GM19395 (cell line): ENCODE measurements around the gene BTD.

Experiments used
- ATAC-seq: cut with Tn5 transposase; IDR thresholded peaks from one replicate; pipeline ENCODE4 v1.9.1; 2021; ENCODE audit warnings: mild to moderate bottlenecking, moderate library complexity; ENCODE audit not compliant: unreplicated experiment

BTD gene

GRCh38 chr3:15660055-15660935 lies 58.8 kb downstream of the BTD start:
- no peak for ATAC-seq

DNA sequence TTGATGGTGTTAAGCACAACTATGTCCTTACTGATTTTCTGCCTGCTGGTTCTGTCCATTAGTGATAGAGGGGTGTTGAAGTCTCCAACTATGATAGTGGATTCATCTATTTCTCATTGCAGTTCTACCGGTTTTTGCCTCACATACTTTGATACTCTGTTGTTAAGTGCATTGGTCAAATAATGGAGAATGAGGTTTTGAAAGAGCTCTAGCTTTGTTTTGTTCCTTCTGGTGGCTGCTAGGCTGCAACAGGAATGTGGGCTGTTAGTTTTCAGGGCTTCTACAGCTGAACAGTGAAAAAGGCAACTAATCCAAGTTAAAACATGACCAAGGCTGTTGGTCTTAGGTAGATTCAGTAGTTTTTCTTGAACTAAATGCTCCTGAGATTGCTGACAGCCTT lies 62.6 kb downstream of the BTD start:
- ATAC-seq, result no peak

GRCh38 chr3:15665510-15666150 lies 64.1 kb downstream of the BTD start:
- ATAC-seq, result no peak

DNA sequence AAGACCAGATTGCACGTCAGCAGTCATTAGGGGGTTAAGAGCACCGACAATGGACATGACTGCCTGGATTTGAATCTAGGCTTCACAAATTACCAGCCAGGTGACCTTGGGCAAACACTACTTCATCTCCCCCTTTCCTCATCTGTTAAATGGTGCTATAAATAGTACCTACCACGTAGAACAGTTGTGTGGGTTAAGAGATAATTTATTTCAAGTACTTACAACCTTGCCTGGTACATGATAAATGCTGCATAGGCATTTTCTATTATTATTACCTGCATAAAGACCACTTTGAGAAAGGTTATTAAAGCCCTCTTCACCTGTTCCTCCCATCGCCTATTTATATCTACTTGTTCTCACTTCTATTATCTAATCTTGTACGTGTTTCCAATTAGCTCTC lies 64.7 kb downstream of the BTD start:
- no peak for ATAC-seq

DNA sequence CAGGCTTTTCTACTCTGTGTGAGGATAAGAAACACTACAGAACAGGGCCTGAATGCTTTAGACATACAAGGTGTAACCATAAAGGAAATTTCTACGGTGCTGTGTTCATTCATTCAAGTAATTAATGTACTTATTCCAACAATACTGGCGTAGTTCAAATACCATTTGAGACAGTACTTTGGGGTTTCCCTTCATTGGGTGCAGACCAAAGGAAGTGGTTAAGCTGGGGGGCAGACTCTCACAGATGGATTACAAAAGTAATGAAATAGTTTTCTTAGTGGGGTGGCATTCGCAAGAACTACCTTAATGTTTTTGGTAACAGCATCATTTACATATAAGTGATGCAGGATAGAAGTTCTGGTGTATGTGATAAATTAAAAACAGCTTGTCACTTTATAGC lies 65.9 kb downstream of the BTD start:
- ATAC-seq, result no peak

GRCh38 chr3:15673536-15673935 lies 72.0 kb downstream of the BTD start:
- ATAC-seq, result no peak

- no peak for ATAC-seq
These were observed 74.7 kb downstream of the BTD start for GRCh38 chr3:15676259-15676658.

GRCh38 chr3:15679306-15679705 lies 77.8 kb downstream of the BTD start:
- ATAC-seq, result no peak

- ATAC-seq, result no peak
These were observed 80.1 kb downstream of the BTD start for GRCh38 chr3:15681668-15682067.

GRCh38 chr3:15682561-15683185 lies 81.1 kb downstream of the BTD start:
- ATAC-seq, result no peak

GRCh38 chr3:15683253-15683652 lies 81.7 kb downstream of the BTD start:
- no peak for ATAC-seq

DNA sequence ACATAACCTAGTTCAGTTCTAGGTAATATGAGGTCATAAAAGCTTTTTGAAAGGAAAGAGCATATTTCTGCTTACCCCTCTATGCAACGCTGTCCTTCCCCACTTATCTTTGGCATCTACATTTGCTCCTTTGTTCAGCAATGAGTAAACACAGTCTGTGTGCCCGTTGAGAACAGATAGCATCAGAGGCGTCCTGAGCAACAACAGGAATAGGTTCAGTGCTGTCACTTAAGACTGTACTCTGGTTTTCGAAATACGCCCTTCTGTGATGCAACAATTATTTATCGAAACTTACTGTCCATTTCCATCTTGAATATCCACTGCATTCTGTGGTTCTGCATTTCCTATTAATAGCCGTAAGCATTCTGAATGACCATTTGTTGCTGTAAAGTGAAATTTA lies 84.4 kb downstream of the BTD start:
- no peak for ATAC-seq

DNA sequence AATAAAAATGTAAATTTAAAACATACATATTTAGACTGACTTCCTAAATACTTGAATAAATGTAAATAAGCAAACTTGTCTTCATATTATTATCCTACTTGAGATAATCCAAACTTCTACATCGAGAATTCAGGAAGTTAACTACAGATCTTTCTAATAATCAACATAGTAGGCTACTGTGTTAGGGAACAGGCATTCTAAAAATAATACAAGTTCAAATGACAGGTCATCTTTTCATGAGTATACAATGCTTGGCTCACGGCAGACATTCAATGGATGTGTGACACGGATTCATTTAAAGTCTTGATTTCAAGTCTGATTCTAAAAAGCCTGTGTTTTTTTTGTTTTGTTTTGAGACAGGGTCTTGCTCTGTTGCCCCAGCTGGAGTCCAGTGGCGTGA lies 88.7 kb downstream of the BTD start:
- ATAC-seq, result no peak

DNA sequence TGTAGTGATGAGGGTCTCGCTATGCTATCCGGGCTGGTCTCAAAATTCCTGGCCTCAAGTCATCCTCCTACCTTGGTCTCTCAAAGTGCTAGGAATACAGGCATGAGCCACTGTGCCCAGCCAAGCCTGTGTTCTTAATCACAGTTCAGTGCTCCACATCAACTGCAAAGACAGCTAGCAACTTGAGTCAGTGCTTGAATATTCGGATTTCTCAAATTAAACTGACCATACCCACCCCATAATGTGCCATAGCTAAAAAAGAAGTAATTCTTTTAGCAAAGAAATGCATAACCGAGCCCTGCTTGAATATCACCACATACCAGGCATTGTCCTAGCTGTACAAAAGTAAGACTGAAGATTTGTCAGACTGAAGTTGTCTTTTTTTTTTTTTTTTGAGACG lies 89.2 kb downstream of the BTD start:
- ATAC-seq, result no peak

DNA sequence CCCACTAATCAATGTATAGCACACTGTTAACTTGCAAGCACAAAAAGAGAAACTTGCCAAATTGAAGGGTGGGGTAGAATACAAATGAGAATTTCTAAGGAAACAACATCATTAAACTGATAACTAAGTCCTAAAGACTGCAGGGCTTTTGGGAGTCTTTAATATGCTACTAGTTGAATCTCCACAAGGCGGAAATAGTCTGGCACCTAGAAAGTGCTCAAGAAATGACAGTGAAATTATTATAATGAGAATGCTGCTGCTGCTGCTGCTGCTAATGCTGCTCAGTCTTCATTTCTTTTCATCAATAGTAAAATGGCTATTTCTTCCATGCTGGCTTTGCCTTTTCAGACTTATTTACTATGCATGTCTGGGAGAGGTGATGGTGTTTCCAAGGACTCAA lies 91.8 kb downstream of the BTD start:
- no peak for ATAC-seq

- no peak for ATAC-seq
These were observed 93.1 kb downstream of the BTD start for GRCh38 chr3:15694628-15695027.
